Vagina (tissue), 2 donors: ENCODE results near the gene MRAS.

ENCODE experiments used
- CTCF ChIP-seq, 3 experiments: fragments of 450-650 bp in 2 of 3; fragments of 200-600 bp in 1 of 3; sonication (generic) in 1 of 3; IDR thresholded peaks; one replicate each; pipeline ENCODE4 v1.5.1; 2017 to 2019; ENCODE audit warnings: antibody characterized with exemption in 3 of 3, mild to moderate bottlenecking in 2 of 3, moderate library complexity in 2 of 3
- POLR2A ChIP-seq, 2 donors: fragments of 450-650 bp; IDR thresholded peaks; one replicate each; pipeline ENCODE4 v1.6.1; 2017; ENCODE audit warnings: antibody characterized with exemption in 2 of 2, mild to moderate bottlenecking in 2 of 2, moderate library complexity in 2 of 2
- POLR2AphosphoS5 ChIP-seq, 2 donors: sonication (generic); formaldehyde crosslinking; IDR thresholded peaks; one replicate each; pipeline ENCODE4 v1.9.0; 2017; ENCODE audit warnings: antibody characterized with exemption in 2 of 2, mild to moderate bottlenecking in 2 of 2, low read depth in 1 of 2; ENCODE audit not compliant: insufficient read depth in 1 of 2

GRCh38 chr3:138327831-138328230, 20.5 kb upstream of the MRAS start:
- TF ChIP-seq CTCF (IDR thresholded peaks at IDR 0.05) (no peak), POLR2A (IDR thresholded peaks at IDR 0.05) (no peak), POLR2AphosphoS5 (IDR thresholded peaks at IDR 0.05; ENCODE audit: insufficient read depth in 1 of 2, low read depth in 1 of 2) (no peak)
